ENCODE data around the gene RASSF3.

The RASSF3 gene

DNA sequence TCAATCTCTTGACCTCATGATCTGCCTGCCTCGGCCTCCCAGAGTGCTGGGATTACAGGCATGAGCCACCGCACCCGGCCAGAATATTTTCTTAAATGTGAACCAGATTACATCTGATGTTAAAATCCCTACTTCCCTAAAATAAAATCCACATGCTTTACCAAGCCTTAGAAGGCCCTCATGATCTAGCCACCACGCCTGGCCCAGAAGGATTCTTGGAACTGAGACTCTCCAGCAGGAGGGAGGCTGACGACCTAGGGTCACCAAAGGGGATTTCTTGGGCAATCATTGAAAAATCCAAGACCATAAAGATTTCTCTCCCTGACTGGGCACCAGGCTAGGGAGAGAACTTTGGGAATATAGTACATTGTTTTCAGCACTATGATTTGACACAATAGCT, 25.2 kb upstream of the RASSF3 start:
- Histone ChIP-seq H3K4me1 (0 out of 2 replicates have a peak, but pooled peaks cover 2% of the 10 kb centered on the region), H3K9me3 (no peaks in the 10 kb centered on the region), H3K36me3 (no peaks in the 10 kb centered on the region), H3K27me3 (no peaks in the 10 kb centered on the region), H3K4me3 (ENCODE audit: low read depth, low read length) (no peak overlapping the region)
- no peak for DNase-seq
- TF ChIP-seq, protein P1, sequence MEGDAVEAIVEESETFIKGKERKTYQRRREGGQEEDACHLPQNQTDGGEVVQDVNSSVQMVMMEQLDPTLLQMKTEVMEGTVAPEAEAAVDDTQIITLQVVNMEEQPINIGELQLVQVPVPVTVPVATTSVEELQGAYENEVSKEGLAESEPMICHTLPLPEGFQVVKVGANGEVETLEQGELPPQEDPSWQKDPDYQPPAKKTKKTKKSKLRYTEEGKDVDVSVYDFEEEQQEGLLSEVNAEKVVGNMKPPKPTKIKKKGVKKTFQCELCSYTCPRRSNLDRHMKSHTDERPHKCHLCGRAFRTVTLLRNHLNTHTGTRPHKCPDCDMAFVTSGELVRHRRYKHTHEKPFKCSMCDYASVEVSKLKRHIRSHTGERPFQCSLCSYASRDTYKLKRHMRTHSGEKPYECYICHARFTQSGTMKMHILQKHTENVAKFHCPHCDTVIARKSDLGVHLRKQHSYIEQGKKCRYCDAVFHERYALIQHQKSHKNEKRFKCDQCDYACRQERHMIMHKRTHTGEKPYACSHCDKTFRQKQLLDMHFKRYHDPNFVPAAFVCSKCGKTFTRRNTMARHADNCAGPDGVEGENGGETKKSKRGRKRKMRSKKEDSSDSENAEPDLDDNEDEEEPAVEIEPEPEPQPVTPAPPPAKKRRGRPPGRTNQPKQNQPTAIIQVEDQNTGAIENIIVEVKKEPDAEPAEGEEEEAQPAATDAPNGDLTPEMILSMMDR (IDR thresholded peaks at IDR 0.05; ENCODE audit: low read depth, low read length), result no peak

DNA sequence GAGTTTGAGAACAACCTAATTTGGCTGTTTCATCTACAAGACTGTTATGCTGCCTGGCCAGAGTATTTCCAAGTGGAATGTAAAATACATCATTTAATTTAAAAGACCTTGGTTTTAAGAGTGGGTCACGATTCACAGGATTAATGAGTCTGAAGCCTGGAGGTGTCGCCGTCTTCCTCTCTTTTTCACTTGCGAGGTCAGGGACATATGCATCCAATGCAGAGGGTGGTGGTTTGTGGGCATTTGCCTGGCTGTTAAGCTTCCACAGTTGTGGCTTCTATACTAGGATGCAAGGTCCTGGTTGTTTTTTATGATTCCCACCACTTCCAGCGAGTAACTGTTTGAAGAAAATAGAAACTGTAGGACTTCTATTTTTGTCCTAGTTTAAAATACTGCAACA, 22.8 kb upstream of the RASSF3 start:
- Histone ChIP-seq H3K36me3 (no peaks in the 10 kb centered on the region), H3K9me3 (no peaks in the 10 kb centered on the region), H3K4me1 (0 out of 2 replicates have a peak, but pooled peaks cover 2% of the 10 kb centered on the region), H3K27me3 (no peaks in the 10 kb centered on the region), H3K4me3 (ENCODE audit: low read depth, low read length) (no peak overlapping the region)
- no peak for DNase-seq
- TF ChIP-seq, protein P1 (IDR thresholded peaks at IDR 0.05; ENCODE audit: low read depth, low read length), result no peak

DNA sequence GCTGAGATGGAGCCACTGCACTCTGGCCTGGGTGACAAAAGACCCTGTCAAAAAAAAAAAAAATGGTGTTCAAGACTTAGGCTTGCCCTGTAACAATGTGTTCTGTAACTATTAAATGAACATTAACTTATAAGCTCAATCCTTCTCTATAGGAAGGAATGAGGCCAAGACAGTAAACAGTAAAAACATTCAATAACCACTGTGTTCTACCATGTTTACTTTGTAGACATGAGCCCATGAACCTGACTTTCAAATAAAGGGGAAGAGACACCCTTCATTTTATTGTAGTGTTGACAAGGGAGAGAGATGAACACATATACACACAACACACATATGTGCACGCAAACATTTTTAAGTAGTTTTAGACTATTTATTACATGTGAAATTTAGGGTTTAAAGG, 20.1 kb upstream of the RASSF3 start:
- no peak for DNase-seq
- no peaks in the 10 kb centered on the region for H3K9me3 ChIP-seq
- TF ChIP-seq, protein P1 (IDR thresholded peaks at IDR 0.05; ENCODE audit: low read depth, low read length), result no peak
- H3K27me3 ChIP-seq, result no peaks in the 10 kb centered on the region
- H3K4me3 ChIP-seq (ENCODE audit: low read depth, low read length), result no peak overlapping the region
- no peaks in the 10 kb centered on the region for H3K36me3 ChIP-seq
- H3K4me1 ChIP-seq, result no peaks in the 10 kb centered on the region

DNA sequence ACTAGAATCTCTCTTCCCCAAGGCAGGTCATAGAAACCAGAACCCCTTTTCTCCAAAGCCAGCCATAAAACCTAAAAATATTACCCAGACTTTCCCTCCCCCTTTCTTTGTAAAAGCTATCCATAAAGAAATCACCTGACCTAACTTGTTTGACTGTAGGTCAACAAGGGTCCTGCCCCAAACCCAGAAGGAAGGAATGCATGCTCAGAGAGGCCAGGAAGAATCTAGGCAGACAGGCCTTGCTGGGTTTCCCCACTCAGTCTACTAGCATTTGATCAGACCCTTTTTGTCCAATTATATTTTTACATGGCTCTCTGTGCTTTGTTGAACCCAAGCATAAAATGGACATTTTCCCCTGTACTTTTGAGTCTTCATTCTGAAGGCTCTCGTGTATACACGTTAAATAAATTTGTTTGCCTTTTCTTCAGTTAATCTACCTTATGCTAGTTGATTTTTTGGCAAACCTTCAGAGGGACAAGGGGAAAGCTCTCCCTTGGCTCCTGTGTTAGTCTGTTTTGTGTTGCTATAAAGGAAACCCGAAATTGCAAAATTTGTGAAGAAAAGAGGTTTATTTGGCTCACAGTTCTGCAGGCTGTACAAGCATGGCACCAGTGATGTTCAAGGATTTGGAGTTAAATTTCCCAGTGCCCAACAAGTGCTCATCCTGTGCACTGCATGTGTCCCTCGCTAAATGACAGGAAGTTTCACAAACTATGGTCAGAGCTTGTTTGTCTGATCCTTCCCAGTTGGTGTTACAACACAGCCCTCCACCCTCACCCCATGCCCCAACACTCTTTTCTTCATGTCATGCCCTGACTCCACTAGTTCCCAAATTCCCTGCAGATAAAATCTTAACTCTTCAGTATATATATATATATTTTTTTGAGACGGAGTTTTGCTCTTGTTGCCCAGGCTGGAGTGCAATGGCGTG, 14.2 kb upstream of the RASSF3 start:
- no peak for DNase-seq
- H3K36me3 ChIP-seq, result no peaks in the 10 kb centered on the region
- H3K27me3 ChIP-seq, result no peaks in the 10 kb centered on the region
- TF ChIP-seq, protein P1 (IDR thresholded peaks at IDR 0.05; ENCODE audit: low read depth, low read length), result no peak
- no peaks in the 10 kb centered on the region for H3K9me3 ChIP-seq
- no peak overlapping the region for H3K4me3 ChIP-seq (ENCODE audit: low read depth, low read length)
- peaks cover 7% of the 10 kb centered on the region for H3K4me1 ChIP-seq

DNA sequence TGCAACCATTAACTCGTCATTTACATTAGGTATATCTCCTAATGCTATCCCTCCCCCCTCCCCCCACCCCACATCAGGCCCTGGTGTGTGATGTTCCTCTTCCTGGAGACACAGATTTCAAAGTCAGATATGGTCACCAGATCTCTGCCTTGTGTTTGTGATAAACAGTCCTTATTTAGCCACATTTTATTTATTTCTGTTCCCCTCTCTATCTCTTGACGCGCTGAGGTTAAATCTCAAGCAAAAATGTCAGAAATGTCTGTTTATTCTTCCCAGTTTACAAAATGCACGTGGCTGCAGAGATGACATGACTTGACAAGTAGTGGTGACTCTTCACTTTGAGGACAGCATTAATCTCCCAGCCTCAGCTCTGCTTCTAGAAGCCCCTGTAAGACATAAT, 11.5 kb upstream of the RASSF3 start:
- TF ChIP-seq, protein P1 (IDR thresholded peaks at IDR 0.05; ENCODE audit: low read depth, low read length), result no peak

DNA sequence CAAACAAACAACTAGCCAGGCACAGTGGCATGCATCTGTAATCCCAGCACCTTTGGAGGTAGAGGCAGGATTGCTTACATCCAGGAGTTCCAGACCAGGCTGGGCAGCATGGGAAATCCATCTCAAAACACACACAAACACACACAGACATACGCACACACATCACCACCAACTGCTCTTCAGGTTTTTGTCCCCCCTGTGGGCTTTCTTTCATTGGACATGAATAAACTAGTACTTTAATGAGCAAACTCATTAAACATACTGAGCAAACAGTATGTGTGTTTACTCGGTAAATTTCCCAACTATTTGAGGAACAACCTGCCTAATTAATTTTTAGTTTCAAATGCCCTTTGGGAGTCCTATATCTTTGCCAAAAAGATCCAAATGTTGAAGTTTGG, 10.1 kb upstream of the RASSF3 start:
- Histone ChIP-seq H3K4me1 (peaks cover 7% of the 10 kb centered on the region), H3K9me3 (no peaks in the 10 kb centered on the region), H3K36me3 (no peaks in the 10 kb centered on the region), H3K27me3 (no peaks in the 10 kb centered on the region), H3K4me3 (ENCODE audit: low read depth, low read length) (no peak overlapping the region)
- DNase-seq, result no peak
- TF ChIP-seq, protein P1 (IDR thresholded peaks at IDR 0.05; ENCODE audit: low read depth, low read length), result no peak

More for the DNA sequence above, 11.5 kb upstream of the RASSF3 start:
- no peaks in the 10 kb centered on the region for H3K36me3 ChIP-seq
- peaks cover 7% of the 10 kb centered on the region for H3K4me1 ChIP-seq
- H3K4me3 ChIP-seq (ENCODE audit: low read depth, low read length), result no peak overlapping the region
- no peaks in the 10 kb centered on the region for H3K27me3 ChIP-seq
- no peak for DNase-seq
- H3K9me3 ChIP-seq, result no peaks in the 10 kb centered on the region

Data from BE2C (cell line).